Measurements from ENCODE around the gene TACSTD2. TPM values are rescaled to one million over a fixed set of nuclear protein-coding genes. Genes with fewer than 3 reads are reported as not detected.

The TACSTD2 gene
- total and polyA plus RNA-seq, 2 donors (not counting 1 experiment from before 2014, with no cell fraction given): not detected

DNA sequence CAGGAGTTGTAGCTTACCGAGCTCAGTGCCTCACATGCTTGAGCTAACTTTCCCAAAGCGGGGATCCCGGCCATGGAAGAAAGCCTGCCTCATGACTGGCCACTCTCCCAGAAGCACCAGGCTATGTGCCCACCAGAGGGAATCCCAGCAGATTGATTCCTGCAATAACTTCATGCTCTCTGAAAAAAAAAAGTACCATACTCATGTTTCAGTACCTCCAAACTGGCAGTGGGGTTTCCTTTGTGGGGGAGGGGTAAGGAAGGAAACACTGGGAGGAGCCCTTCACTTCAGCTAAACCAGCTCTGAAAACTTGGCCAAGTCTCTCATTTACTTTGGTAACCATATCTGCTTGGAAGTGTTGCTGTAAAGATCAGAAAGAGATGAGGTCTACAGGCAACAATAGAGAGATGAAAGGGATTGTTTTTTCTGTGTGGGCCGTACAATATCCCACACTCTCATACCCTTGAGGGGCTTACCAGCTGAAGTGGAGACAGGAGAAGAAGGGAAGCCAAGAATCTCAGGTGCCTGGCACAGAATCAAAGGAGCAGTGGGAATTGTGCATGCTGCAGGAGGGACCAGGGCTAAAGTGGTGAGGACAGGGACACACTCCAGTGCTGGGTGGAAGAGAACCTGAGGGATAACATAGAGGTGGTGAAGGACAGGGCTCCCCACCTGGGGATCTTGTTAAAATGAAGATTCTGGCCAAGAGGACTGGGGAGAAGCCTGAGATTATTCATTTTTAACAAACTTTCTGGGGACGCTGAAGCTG is 42.4 kb upstream of the TACSTD2 start:
- H4K20me1 ChIP-seq (ENCODE audit: control insufficient read depth, insufficient read depth, low read length, poor library complexity, severe bottlenecking): no peaks in the 10 kb centered on the region
- CTCF ChIA-PET: no interaction called here
- no peaks in the 10 kb centered on the region for H3K9me3 Mint-ChIP-seq (ENCODE audit: insufficient read depth)
- no peak for ATAC-seq (ENCODE audit: low read depth)
- no peak overlapping the region for H3K4me3 ChIP-seq (ENCODE audit: control extremely low read depth in 1 of 5, extremely low read depth in 1 of 5, insufficient read depth in 1 of 5, low read depth in 2 of 5, low read length in 4 of 5)
- H3K27ac Mint-ChIP-seq: no peak overlapping the region
- no peak overlapping the region for H3K4me3 Mint-ChIP-seq
- no peaks in the 10 kb centered on the region for H3K4me1 ChIP-seq (ENCODE audit: control insufficient read depth in 2 of 2, insufficient read depth in 2 of 2, low read length in 2 of 2)
- H3K4me2 ChIP-seq (replicated peaks; ENCODE audit: low read depth, low read length, poor library complexity, severe bottlenecking): no peak overlapping the region
- no peaks in the 10 kb centered on the region for H3K27me3 ChIP-seq (replicated peaks in 1 of 4; ENCODE audit: control extremely low read depth in 1 of 4, control insufficient read depth in 3 of 4, insufficient read depth in 4 of 4, low read length in 3 of 4)
- no peak overlapping the region for H3K9ac ChIP-seq (ENCODE audit: low read length)
- H3K9me3 ChIP-seq (ENCODE audit: control extremely low read depth in 1 of 3, control insufficient read depth in 2 of 3, insufficient read depth in 1 of 3, low read length in 2 of 3): no peaks in the 10 kb centered on the region
- intact Hi-C loops (cut with micrococcal nuclease): no loop called here
- peaks cover 16% of the 10 kb centered on the region for H3K27me3 Mint-ChIP-seq
- WGBS (ENCODE audit: insufficient coverage): 81% methylated on average over 4 of the region's 5 CpGs
- peaks cover 1% of the 10 kb centered on the region for H3K4me1 Mint-ChIP-seq
- no peak overlapping the region for H3K27ac ChIP-seq (ENCODE audit: low read length in 2 of 2)
- POLR2A ChIA-PET: no interaction called here
- no peaks in the 10 kb centered on the region for H3K36me3 ChIP-seq (replicated peaks in 1 of 2; ENCODE audit: control extremely low read depth in 1 of 2, control insufficient read depth in 1 of 2, extremely low read depth in 1 of 2, insufficient read depth in 2 of 2, low read length in 1 of 2)
- no peak for DNase-seq
- no peak overlapping the region for H2AFZ ChIP-seq (ENCODE audit: insufficient read depth, low read depth, low read length, poor library complexity, severe bottlenecking)
- TF ChIP-seq, protein P1, sequence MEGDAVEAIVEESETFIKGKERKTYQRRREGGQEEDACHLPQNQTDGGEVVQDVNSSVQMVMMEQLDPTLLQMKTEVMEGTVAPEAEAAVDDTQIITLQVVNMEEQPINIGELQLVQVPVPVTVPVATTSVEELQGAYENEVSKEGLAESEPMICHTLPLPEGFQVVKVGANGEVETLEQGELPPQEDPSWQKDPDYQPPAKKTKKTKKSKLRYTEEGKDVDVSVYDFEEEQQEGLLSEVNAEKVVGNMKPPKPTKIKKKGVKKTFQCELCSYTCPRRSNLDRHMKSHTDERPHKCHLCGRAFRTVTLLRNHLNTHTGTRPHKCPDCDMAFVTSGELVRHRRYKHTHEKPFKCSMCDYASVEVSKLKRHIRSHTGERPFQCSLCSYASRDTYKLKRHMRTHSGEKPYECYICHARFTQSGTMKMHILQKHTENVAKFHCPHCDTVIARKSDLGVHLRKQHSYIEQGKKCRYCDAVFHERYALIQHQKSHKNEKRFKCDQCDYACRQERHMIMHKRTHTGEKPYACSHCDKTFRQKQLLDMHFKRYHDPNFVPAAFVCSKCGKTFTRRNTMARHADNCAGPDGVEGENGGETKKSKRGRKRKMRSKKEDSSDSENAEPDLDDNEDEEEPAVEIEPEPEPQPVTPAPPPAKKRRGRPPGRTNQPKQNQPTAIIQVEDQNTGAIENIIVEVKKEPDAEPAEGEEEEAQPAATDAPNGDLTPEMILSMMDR (IDR thresholded peaks at IDR 0.05): no peak
- TF ChIP-seq EZH2 (IDR thresholded peaks at IDR 0.05; ENCODE audit: borderline replicate concordance, insufficient read depth, low read depth, low read length, poor library complexity, severe bottlenecking): no peak
- H3K79me2 ChIP-seq (ENCODE audit: control insufficient read depth, insufficient read depth, low read length): no peaks in the 10 kb centered on the region

DNA sequence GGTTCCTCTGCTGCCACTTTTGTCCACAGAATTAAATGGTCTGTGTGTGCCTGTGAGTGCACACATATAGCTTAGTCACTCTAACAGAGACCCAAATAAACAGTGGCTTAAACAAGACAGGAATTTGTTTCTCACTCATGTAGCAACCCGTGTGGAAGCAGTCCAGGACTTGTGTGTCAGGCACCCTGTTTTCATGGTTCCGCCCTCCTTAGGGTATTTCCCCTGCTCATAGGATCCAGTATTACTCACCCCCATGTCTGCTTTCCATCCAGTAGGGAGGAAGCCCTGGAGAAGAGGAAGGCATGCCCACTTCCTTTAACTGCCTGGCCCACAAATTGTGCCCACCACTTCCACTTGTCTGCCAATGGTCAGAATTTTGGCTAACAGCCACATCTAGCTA is 41.3 kb upstream of the TACSTD2 start:
- Histone ChIP-seq H3K79me2 (ENCODE audit: control insufficient read depth, insufficient read depth, low read length) (no peaks in the 10 kb centered on the region), H4K20me1 (ENCODE audit: control insufficient read depth, insufficient read depth, low read length, poor library complexity, severe bottlenecking) (no peaks in the 10 kb centered on the region), H3K36me3 (replicated peaks in 1 of 2; ENCODE audit: control extremely low read depth in 1 of 2, control insufficient read depth in 1 of 2, extremely low read depth in 1 of 2, insufficient read depth in 2 of 2, low read length in 1 of 2) (no peaks in the 10 kb centered on the region), H3K27me3 (replicated peaks in 1 of 4; ENCODE audit: control extremely low read depth in 1 of 4, control insufficient read depth in 3 of 4, insufficient read depth in 4 of 4, low read length in 3 of 4) (no peaks in the 10 kb centered on the region), H3K9me3 (ENCODE audit: control extremely low read depth in 1 of 3, control insufficient read depth in 2 of 3, insufficient read depth in 1 of 3, low read length in 2 of 3) (no peaks in the 10 kb centered on the region), H3K9ac (ENCODE audit: low read length) (no peak overlapping the region), H3K4me3 (ENCODE audit: control extremely low read depth in 1 of 5, extremely low read depth in 1 of 5, insufficient read depth in 1 of 5, low read depth in 2 of 5, low read length in 4 of 5) (no peak overlapping the region), H2AFZ (ENCODE audit: insufficient read depth, low read depth, low read length, poor library complexity, severe bottlenecking) (no peak overlapping the region), H3K4me2 (replicated peaks; ENCODE audit: low read depth, low read length, poor library complexity, severe bottlenecking) (no peak overlapping the region), H3K27ac (ENCODE audit: low read length in 2 of 2) (no peak overlapping the region), H3K4me1 (ENCODE audit: control insufficient read depth in 2 of 2, insufficient read depth in 2 of 2, low read length in 2 of 2) (no peaks in the 10 kb centered on the region)
- intact Hi-C loops (cut with micrococcal nuclease): no loop called here
- no peak for TF ChIP-seq EZH2 (IDR thresholded peaks at IDR 0.05; ENCODE audit: borderline replicate concordance, insufficient read depth, low read depth, low read length, poor library complexity, severe bottlenecking)
- TF ChIP-seq, protein P1 (IDR thresholded peaks at IDR 0.05): no peak
- H3K27me3 Mint-ChIP-seq: peaks cover 22% of the 10 kb centered on the region
- no peak overlapping the region for H3K27ac Mint-ChIP-seq
- no peaks in the 10 kb centered on the region for H3K4me1 Mint-ChIP-seq
- ChIA-PET CTCF (no interaction called here), POLR2A (no interaction called here)
- ATAC-seq (ENCODE audit: low read depth) (no peak), DNase-seq (no peak)
- 80% methylated on average over 1 of the region's 2 CpGs for WGBS (ENCODE audit: insufficient coverage)
- no peaks in the 10 kb centered on the region for H3K9me3 Mint-ChIP-seq (ENCODE audit: insufficient read depth)
- H3K4me3 Mint-ChIP-seq: no peak overlapping the region
